OCI-LY3 (cell line): ENCODE results near the gene CYP4A22.

Source experiments
- CTCF ChIP-seq: fragments of 200-600, 300-600 bp; sonication (generic); IDR thresholded peaks from 2 replicates; pipeline ENCODE4 v1.5.1; 2014; ENCODE audit warnings: antibody characterized with exemption, low read length, low read depth
- EZH2phosphoT487 ChIP-seq: fragments of 200-600 bp; shearing (Covaris generic); IDR thresholded peaks from 2 replicates; pipeline ENCODE4 v1.6.1; 2018; ENCODE audit warnings: antibody characterized with exemption, mixed run types, low read depth

- TF ChIP-seq EZH2phosphoT487, result no peak
- TF ChIP-seq CTCF, result no peak
These were observed 54.8 kb downstream of the CYP4A22 start for GRCh38 chr1:47191940-47192457.
